ENCODE data around the gene PPP2CA.
"Not testable (repeated sequence)": the region's sequence is repeated elsewhere in the genome, so short reads cannot be mapped to it uniquely, and the experiment has no call there.

Gene PPP2CA

DNA sequence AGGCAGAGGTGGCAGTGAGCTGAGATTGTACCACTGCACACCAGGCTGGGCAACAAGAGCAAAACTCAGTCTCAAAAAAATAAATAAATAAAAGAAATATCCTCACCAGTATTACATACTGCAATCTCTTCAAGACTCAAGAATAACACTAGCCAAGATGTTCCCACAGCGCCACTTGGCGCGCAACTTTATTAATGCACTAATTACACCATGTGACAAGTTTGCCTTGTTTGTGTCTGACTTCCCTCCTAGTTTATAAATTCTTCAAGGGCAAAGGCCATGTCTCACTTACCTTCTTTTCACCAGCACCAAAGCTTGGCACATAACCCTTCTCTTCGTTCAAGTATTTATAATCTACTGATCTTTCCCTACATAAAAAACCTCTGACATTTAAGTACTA is 53.9 kb downstream of the PPP2CA start:
- POLR2A ChIA-PET, result no interaction called here
- TF ChIP-seq, protein P1, sequence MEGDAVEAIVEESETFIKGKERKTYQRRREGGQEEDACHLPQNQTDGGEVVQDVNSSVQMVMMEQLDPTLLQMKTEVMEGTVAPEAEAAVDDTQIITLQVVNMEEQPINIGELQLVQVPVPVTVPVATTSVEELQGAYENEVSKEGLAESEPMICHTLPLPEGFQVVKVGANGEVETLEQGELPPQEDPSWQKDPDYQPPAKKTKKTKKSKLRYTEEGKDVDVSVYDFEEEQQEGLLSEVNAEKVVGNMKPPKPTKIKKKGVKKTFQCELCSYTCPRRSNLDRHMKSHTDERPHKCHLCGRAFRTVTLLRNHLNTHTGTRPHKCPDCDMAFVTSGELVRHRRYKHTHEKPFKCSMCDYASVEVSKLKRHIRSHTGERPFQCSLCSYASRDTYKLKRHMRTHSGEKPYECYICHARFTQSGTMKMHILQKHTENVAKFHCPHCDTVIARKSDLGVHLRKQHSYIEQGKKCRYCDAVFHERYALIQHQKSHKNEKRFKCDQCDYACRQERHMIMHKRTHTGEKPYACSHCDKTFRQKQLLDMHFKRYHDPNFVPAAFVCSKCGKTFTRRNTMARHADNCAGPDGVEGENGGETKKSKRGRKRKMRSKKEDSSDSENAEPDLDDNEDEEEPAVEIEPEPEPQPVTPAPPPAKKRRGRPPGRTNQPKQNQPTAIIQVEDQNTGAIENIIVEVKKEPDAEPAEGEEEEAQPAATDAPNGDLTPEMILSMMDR (IDR thresholded peaks at IDR 0.05; ENCODE audit: control extremely low read depth, extremely low read depth, low read depth, missing control alignments), result no peak
- CTCF ChIA-PET, result interaction anchor here (0.9 to 1.4 kb wide), 2 partner anchors 11 to 133 kb away, joined by 4 to 5 read pairs; no protein-coding TSS in a partner anchor
- no peak for DNase-seq (ENCODE audit: extremely low spot score)

DNA sequence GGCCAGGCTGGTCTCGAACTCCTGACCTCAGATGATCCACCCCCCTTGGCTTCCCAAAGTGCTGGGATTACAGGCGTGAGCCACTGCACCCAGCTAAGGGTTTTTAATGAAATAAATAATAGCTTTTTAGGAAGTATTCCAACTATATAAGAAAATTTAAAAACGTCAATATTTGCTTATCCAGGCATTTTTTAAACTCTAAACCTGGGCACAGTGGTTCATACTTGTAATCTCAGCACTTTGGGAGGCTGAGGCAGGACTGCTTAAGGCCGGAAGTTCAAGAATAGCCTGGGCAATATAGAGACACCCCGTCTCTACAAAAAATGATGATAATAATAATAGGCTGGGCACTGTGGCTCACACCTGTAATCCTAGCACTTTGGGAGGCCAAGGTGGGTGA is 63.3 kb downstream of the PPP2CA start:
- ChIA-PET POLR2A (interaction anchor here (1.5 kb wide), 1 partner anchor 14 kb away, joined by 4 read pairs; the partner anchor contains the start of gene SKP1), CTCF (interaction anchor here (1.1 to 4.4 kb wide), 4 partner anchors 10 to 123 kb away, joined by 3 to 25 read pairs (median 16); no protein-coding TSS in a partner anchor)
- DNase-seq (ENCODE audit: extremely low spot score), result no peak
- TF ChIP-seq, protein P1 (IDR thresholded peaks at IDR 0.05; ENCODE audit: control extremely low read depth, extremely low read depth, low read depth, missing control alignments), result no peak

DNA sequence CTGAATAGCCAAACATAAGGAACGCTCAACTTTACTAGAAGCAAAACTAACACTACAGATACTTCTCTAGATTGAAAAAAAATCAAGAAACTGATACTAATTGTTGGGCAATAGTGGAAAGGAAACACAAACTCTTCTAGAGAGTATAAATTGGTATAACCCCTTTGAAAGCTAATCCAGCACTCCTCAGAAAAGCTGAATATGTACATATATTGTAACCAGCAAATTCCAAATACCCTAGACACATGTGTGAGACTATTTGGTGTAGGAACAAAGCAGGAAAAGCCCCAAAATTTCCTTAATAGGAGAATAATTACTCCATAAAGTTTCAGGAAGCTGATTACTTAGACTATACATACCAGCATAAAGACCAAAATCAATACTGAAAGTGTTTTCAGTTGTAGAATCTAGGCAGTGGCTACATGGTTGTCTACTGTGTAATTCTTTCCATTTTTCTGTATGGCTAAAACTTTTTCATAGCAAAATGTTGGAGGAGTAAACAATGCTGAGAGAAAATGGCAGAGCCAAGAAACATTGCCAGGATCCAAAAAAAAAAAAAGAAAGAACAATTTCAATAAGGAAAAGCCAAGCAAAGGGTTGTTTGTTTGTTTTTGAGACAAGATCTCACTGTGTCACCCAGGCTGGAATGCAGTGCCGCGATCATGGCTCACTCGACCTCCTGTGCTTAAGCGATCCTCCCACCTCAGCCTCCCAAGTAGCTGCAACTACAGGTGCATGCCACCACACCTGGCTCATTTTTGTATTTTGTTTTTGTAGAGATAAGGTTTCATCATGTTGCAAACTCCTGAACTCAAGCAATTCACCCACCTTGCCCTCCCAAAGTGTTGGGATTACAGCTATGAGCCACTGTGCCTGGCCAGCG is 64.1 kb downstream of the PPP2CA start:
- POLR2A ChIA-PET, result interaction anchor here (1.5 kb wide), 1 partner anchor 14 kb away, joined by 4 read pairs; the partner anchor contains the start of gene SKP1
- CTCF ChIA-PET, result interaction anchor here (0.6 to 4.4 kb wide), 13 partner anchors 9 to 426 kb away, joined by 3 to 25 read pairs (median 3); no protein-coding TSS in a partner anchor

DNA sequence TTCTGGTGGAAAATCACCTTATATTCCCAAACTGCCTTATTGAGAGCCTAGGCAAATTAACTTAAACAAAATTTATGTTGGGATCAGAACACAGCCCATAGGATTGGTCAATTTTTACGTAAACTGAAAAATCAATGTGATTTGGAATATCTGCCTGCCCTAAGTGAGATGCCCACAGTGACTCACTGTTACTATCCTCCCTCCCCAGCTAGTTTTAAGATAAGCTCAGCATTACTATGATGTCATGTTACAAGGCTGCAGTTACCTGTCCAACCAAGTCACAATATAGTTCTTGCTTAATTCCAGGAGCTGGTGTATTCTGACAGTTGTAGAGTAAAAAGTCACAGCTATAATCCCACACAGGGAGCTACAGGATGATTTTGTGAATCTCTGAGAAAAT is 72.2 kb downstream of the PPP2CA start:
- ChIA-PET CTCF (interaction anchor here (0.9 to 26.3 kb wide), 6 partner anchors 9 to 118 kb away, joined by 3 to 882 read pairs (median 6); no protein-coding TSS in a partner anchor), POLR2A (interaction anchor here (0.6 to 0.8 kb wide), 4 partner anchors 52 to 145 kb away, joined by 3 to 7 read pairs (median 4); no protein-coding TSS in a partner anchor)
- TF ChIP-seq, protein P1 (IDR thresholded peaks at IDR 0.05; ENCODE audit: control extremely low read depth, extremely low read depth, low read depth, missing control alignments), result no peak

More for the DNA sequence above, 64.1 kb downstream of the PPP2CA start:
- TF ChIP-seq, protein P1 (IDR thresholded peaks at IDR 0.05; ENCODE audit: control extremely low read depth, extremely low read depth, low read depth, missing control alignments), result no peak
- DNase-seq (ENCODE audit: extremely low spot score), result no peak

DNA sequence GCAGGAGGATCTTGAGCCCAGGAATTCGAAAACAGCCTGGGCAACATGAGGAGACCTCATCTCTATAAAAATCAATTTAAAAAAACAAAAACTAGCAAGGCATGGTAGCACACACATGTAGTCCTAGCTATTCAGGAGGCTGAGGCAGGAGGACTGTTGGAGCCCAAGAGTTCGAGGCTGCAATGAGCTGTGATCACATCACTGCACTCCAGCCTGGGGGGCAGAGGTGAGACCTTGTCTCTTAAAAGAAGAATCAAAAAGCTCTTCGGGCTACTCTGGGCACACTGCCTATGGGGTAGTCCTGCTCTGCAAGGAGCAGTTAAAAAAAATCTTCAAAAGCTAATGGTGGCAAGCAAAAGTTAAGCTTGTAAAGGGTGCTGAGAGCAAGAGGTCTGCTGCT is 72.6 kb downstream of the PPP2CA start:
- CTCF ChIA-PET, result interaction anchor here (0.8 to 26.3 kb wide), 9 partner anchors 8 to 118 kb away, joined by 3 to 882 read pairs (median 5); no protein-coding TSS in a partner anchor
- TF ChIP-seq, protein P1 (IDR thresholded peaks at IDR 0.05; ENCODE audit: control extremely low read depth, extremely low read depth, low read depth, missing control alignments), result no peak
- POLR2A ChIA-PET, result no interaction called here
- DNase-seq (ENCODE audit: extremely low spot score), result no peak

More for the DNA sequence above, 72.2 kb downstream of the PPP2CA start:
- DNase-seq (ENCODE audit: extremely low spot score), result no peak

DNA sequence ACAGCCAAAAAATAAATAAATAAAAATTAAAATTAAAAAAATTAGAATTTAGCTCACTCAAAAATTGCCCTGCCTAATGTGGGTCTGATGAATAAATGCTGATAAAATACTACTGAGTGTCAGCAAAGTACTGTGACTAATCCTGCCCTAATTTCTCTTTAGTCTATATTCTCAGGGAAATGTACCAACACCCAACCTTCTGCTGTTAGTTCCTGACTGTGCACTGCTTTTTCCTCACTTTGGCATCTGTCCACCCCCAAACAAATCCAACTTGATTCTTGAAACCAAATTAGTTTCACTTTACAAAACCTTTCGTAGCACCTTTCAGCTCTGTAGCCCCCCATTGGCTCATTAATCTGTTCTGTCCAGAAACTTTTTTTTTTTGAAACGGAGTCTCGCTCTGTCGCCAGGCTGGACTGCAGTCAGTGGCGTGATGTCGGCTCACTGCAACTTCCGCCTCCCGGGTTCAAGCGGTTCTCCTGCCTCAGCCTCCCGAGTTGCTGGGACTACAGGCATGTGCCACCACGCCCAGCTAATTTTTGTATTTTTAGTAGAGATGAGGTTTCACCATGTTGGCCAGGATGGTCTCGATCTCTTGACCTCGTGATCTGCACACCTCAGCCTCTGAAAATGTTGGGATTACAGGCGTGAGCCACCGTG is 73.6 kb downstream of the PPP2CA start:
- POLR2A ChIA-PET; DNase-seq (ENCODE audit: extremely low spot score): not testable (repeated sequence)
- CTCF ChIA-PET, result interaction anchor here (0.8 to 26.3 kb wide), 6 partner anchors 9 to 117 kb away, joined by 3 to 882 read pairs (median 7); no protein-coding TSS in a partner anchor
